Transverse colon (tissue), 4 donors: ENCODE data around the gene C4BPB. TPM values are rescaled to one million over a fixed set of nuclear protein-coding genes. Genes with fewer than 3 reads are reported as not detected.

Source experiments
- DNase-seq: peaks from one replicate; pipeline ENCODE4 v3.0.0-alpha.2; 2019
- H3K27ac ChIP-seq, 4 donors: fragments of 200-600 bp; sonication (generic); 2 replicates each; pipeline ENCODE4 v1.5.1; 2016 to 2018; ENCODE audit warnings: inconsistent platforms in 4 of 4
- H3K27me3 ChIP-seq: fragments of 200-600 bp; sonication (generic); 2 replicates; pipeline ENCODE4 v1.5.1; 2017; ENCODE audit warnings: inconsistent platforms
- H3K36me3 ChIP-seq, 4 donors: fragments of 200-600 bp; sonication (generic); 2 replicates each; pipeline ENCODE4 v1.5.1; 2017 to 2019; ENCODE audit warnings: inconsistent platforms in 4 of 4
- H3K4me1 ChIP-seq, 4 donors: fragments of 200-600 bp; sonication (generic); 2 replicates each; pipeline ENCODE4 v1.5.1; 2017 to 2020; ENCODE audit warnings: inconsistent platforms in 4 of 4
- H3K4me3 ChIP-seq, 4 donors: fragments of 200-600 bp; sonication (generic); 1 replicate in 1 of 4; 2 replicates in 3 of 4; pipeline versions ENCODE4 v1.5.1 to v1.6.1; 2017 to 2019; ENCODE audit warnings: inconsistent platforms in 4 of 4
- H3K9me3 ChIP-seq, 2 donors: fragments of 200-600 bp; sonication (generic); 2 replicates each; pipeline ENCODE4 v1.5.1; 2017 to 2019; ENCODE audit warnings: inconsistent platforms in 2 of 2
- EP300 ChIP-seq: sonication (generic); formaldehyde crosslinking; IDR thresholded peaks from one replicate; pipeline ENCODE4 v1.6.1; 2017; ENCODE audit warnings: antibody characterized with exemption, low read depth
- POLR2A ChIP-seq: fragments of 450-650 bp; IDR thresholded peaks from one replicate; pipeline ENCODE4 v1.6.1; 2016; ENCODE audit warnings: antibody characterized with exemption, mild to moderate bottlenecking, moderate library complexity
- POLR2AphosphoS5 ChIP-seq, 3 donors: sonication (generic); formaldehyde crosslinking; IDR thresholded peaks; one replicate each; pipeline ENCODE4 v1.6.1; 2016; ENCODE audit warnings: antibody characterized with exemption in 3 of 3
- WGBS, 2 donors: methylation state at CpG; one replicate each; pipeline ENCODE4 v1.1.5; 2018; ENCODE audit warnings: low coverage in 1 of 2; 5-methylcytosine and 5-hydroxymethylcytosine counted together
- in situ Hi-C, 4 donors: fragments of 200-750 bp; cut with MboI; loops; one replicate each; pipeline versions ENCODE4 v1.15.0 to v1.15.1; 2017; ENCODE audit warnings: low sequenced_read_pairs in 3 of 4, low pct_ligation_motif_present in 1 of 4, low pct_unique_long_range_greater_than_20kb in 1 of 4
- intact Hi-C: fragments of 100-400 bp; cut with DNase I; formaldehyde crosslinking; loops from one replicate; pipeline ENCODE4 v1.15.1; 2023; ENCODE audit warnings: low total_unique reads
- total RNA-seq, 4 donors: library from RNA; depleted of rRNA; stranded (reverse); fragments of >200 nt; gene quantifications; one replicate each; pipeline ENCODE4 v1.1.0, GENCODE V29; 2016
- TF ChIP-seq, protein P1 (sequence below), 5 experiments: fragments of 200-600 bp in 3 of 5; fragments of 450-650 bp in 2 of 5; sonication (generic) in 3 of 5; IDR thresholded peaks; 1 replicate in 2 of 5; 2 replicates in 3 of 5; pipeline ENCODE4 v1.5.1; 2016 to 2017; ENCODE audit warnings: antibody characterized with exemption in 5 of 5, inconsistent platforms in 3 of 5, mild to moderate bottlenecking in 2 of 5, moderate library complexity in 1 of 5

The C4BPB gene
- total RNA-seq, 4 donors from 2014 or later: 3.7 to 16.8 (median 9.8) TPM; not detected in 1

GRCh38 chr1:207097871-207098324, 9.2 kb downstream of the C4BPB start:
- 83 to 100% methylated on average over 2 to 3 of the region's 3 CpGs for WGBS, 2 donors
- TF ChIP-seq, protein P1, sequence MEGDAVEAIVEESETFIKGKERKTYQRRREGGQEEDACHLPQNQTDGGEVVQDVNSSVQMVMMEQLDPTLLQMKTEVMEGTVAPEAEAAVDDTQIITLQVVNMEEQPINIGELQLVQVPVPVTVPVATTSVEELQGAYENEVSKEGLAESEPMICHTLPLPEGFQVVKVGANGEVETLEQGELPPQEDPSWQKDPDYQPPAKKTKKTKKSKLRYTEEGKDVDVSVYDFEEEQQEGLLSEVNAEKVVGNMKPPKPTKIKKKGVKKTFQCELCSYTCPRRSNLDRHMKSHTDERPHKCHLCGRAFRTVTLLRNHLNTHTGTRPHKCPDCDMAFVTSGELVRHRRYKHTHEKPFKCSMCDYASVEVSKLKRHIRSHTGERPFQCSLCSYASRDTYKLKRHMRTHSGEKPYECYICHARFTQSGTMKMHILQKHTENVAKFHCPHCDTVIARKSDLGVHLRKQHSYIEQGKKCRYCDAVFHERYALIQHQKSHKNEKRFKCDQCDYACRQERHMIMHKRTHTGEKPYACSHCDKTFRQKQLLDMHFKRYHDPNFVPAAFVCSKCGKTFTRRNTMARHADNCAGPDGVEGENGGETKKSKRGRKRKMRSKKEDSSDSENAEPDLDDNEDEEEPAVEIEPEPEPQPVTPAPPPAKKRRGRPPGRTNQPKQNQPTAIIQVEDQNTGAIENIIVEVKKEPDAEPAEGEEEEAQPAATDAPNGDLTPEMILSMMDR (IDR thresholded peaks at IDR 0.05): no peak
- TF ChIP-seq POLR2A: no peak
- no peak for TF ChIP-seq POLR2AphosphoS5 (IDR thresholded peaks at IDR 0.05)
- TF ChIP-seq EP300: no peak
- H3K9me3 ChIP-seq: no peaks in the 10 kb centered on the region

DNA sequence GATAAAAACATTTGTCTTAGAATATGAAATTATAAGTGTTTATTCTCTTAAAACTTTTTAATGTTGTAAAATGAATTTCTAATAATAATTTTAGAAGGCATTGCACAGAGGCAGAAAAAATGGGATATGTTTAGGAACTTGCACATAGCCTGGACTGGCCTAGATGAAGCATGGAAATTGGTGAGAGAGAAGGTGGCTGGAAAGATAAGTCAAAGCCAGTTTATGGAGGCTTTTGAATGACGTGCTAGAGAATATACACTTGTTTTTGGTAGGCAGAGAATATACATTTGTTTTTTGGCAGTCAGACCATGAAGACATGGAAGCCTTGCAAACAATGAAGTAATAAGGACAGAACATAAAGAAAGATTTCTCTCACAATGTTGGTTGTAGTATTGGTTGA, 13.1 kb downstream of the C4BPB start:
- H3K4me1 ChIP-seq: peaks cover 0 to 10% (median 0%) of the 10 kb centered on the region in 4 donors
- TF ChIP-seq, protein P1 (IDR thresholded peaks at IDR 0.05): no peak
- no peak for TF ChIP-seq EP300
- no peak for TF ChIP-seq POLR2AphosphoS5 (IDR thresholded peaks at IDR 0.05)
- no peak for DNase-seq
- intact Hi-C loops (no loop called here), in situ Hi-C loops (no loop called here)
- no peak overlapping the region for H3K27ac ChIP-seq
- WGBS, 2 donors: 75 to 91% methylated on average over 1 of the region's 1 CpG
- H3K36me3 ChIP-seq: no peaks in the 10 kb centered on the region
- no peak overlapping the region for H3K4me3 ChIP-seq
- H3K27me3 ChIP-seq: no peaks in the 10 kb centered on the region
- H3K9me3 ChIP-seq: no peaks in the 10 kb centered on the region

More at GRCh38 chr1:207097871-207098324, 9.2 kb downstream of the C4BPB start:
- in situ Hi-C loops: loop anchor here in 3 of 4 donors (10.0 to 25.0 kb wide), 3 partner anchors 77 to 414 kb away; partner anchors contain the start of gene CR1 (in 2 of the 3)
- no peak overlapping the region for H3K27ac ChIP-seq
- no peak overlapping the region for H3K4me3 ChIP-seq
- H3K36me3 ChIP-seq: no peaks in the 10 kb centered on the region
- no peaks in the 10 kb centered on the region for H3K4me1 ChIP-seq
- H3K27me3 ChIP-seq: no peaks in the 10 kb centered on the region
- intact Hi-C loops: no loop called here
- no peak for DNase-seq

- intact Hi-C loops: no loop called here
- Histone ChIP-seq H3K4me3 (no peak overlapping the region), H3K27me3 (no peaks in the 10 kb centered on the region), H3K9me3 (no peaks in the 10 kb centered on the region), H3K27ac (no peak overlapping the region), H3K4me1 (peaks cover 0 to 10% (median 0%) of the 10 kb centered on the region in 4 donors), H3K36me3 (no peaks in the 10 kb centered on the region)
- TF ChIP-seq EP300: no peak
- no peak for TF ChIP-seq POLR2AphosphoS5 (IDR thresholded peaks at IDR 0.05)
- TF ChIP-seq, protein P1 (IDR thresholded peaks at IDR 0.05): no peak
- no peak for TF ChIP-seq POLR2A
- DNase-seq: no peak
- in situ Hi-C loops: no loop called here
- WGBS, 2 donors: 73 to 84% methylated on average over 5 of the region's 5 CpGs
Measured at GRCh38 chr1:207102146-207102545, 13.5 kb downstream of the C4BPB start.

DNA sequence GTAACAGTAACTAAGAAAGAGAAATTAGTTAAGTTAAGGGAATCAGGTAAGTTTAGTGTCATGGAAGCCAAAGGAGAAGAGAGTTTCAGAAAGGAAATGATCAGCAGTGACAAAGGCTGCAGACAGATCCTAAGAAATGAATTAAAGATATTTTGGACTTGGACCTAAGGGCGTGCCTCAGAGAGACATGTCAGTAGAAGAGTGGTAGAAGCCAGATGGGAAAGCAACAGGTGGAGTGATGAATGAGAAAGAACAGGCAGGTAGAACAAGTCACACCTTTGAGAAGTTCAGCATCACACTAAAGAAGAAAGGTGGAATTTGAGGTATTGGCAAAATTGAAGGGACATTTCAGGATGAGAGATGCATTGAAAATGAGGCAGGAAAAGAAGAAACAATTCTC, 14.0 kb downstream of the C4BPB start:
- H3K4me1 ChIP-seq: peaks cover 0 to 10% (median 0%) of the 10 kb centered on the region in 4 donors
- no peak for DNase-seq
- H3K27ac ChIP-seq: no peak overlapping the region
- TF ChIP-seq, protein P1 (IDR thresholded peaks at IDR 0.05): no peak
- TF ChIP-seq POLR2AphosphoS5 (IDR thresholded peaks at IDR 0.05) (no peak), EP300 (no peak), POLR2A (no peak)
- no peaks in the 10 kb centered on the region for H3K9me3 ChIP-seq
- in situ Hi-C loops: no loop called here
- H3K4me3 ChIP-seq: no peak overlapping the region
- no peaks in the 10 kb centered on the region for H3K27me3 ChIP-seq
- intact Hi-C loops: no loop called here
- no peaks in the 10 kb centered on the region for H3K36me3 ChIP-seq
- WGBS, 2 donors: 67 to 74% methylated on average over 1 of the region's 1 CpG
